PC-3 (cell line): ENCODE results near the gene BZW1.

Experiments used
- EZH2 ChIP-seq: fragments of 300-600 bp; sonication (generic); IDR thresholded peaks from one replicate; pipeline ENCODE4 v1.6.1; 2017; ENCODE audit warnings: antibody characterized with exemption, mild to moderate bottlenecking, low read length; ENCODE audit not compliant: unreplicated experiment
- TF ChIP-seq, protein P1 (sequence below): fragments of 300-600 bp; sonication (generic); conservative IDR thresholded peaks from 2 replicates; pipeline ENCODE4 v1.5.1; 2017; ENCODE audit warnings: antibody characterized with exemption, low read depth, mild to moderate bottlenecking, low read length

DNA sequence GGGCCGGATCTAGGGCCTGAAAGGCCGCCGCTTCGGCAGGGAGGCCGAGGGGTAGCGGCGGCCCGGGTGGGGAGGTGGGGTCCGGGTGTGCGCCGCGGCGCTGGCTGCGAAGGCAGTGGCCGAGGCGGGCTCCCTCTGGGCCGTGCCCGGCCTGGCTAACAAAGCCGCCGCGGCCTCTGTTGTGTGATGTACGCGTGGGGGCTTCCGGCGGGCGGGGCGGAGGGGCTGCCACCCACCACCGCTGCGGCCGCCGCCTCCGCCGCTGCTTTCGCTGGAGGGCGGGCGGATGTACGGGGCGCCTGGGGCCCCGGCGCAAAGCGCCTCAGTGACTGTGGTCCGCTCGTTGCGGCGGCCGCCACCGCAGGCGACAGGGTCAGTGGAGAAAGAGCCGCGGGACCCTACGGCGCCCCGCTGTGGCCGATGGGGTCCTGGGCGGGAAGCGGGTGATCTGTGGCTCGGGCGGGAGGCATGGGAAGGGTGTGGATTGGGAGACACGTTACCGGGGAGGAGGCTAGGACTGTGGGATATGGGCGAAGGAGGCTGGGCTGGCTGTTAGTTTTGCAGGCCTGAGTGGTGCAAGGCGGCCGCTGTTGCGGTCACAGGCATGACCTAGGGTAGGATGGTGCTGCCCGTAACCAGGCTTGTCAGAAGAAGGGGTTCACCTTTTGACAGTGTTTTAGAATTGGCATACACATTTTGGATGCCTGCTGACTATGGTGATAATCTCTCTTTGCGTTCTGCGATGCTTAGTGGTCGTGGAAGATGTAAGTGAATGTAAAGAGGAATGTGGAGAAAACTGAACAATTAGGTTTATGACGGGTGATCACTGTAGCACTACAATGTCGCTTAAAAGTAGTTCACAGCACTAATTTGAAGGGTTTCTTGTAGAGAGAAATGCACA lies 662 bp downstream of the BZW1 start:
- TF ChIP-seq, protein P1, sequence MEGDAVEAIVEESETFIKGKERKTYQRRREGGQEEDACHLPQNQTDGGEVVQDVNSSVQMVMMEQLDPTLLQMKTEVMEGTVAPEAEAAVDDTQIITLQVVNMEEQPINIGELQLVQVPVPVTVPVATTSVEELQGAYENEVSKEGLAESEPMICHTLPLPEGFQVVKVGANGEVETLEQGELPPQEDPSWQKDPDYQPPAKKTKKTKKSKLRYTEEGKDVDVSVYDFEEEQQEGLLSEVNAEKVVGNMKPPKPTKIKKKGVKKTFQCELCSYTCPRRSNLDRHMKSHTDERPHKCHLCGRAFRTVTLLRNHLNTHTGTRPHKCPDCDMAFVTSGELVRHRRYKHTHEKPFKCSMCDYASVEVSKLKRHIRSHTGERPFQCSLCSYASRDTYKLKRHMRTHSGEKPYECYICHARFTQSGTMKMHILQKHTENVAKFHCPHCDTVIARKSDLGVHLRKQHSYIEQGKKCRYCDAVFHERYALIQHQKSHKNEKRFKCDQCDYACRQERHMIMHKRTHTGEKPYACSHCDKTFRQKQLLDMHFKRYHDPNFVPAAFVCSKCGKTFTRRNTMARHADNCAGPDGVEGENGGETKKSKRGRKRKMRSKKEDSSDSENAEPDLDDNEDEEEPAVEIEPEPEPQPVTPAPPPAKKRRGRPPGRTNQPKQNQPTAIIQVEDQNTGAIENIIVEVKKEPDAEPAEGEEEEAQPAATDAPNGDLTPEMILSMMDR = peak; percentile 68
- no peak for TF ChIP-seq EZH2
